ENCODE data around the gene ST7.

DNA sequence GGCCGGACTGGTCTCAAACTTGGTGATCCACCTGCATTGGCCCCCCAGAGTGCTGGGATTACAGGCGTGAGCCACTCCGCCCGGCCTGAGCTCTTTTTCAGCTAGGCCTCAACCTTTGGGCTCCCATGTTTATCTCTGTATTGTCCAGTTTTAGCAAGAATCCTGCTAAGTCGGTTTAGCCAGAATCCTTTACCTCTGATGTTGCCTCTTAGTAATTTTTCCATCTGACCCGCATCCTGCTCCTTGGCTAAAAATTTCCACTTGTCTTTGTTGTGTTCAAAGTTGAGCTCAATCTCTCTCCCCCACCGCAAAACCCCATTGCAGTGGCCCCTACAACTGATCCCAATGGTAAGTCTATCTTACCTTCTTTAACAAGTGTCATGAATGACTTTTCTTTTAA is 20.7 kb upstream of the ST7 start:
- TF ChIP-seq CEBPB (IDR thresholded peaks at IDR 0.05; ENCODE audit: low read depth, low read length) (no peak), ZNF274 (IDR thresholded peaks at IDR 0.05; ENCODE audit: borderline replicate concordance, extremely low read depth, low read length) (no peak), POLR2AphosphoS5 (IDR thresholded peaks at IDR 0.05; ENCODE audit: low read depth, low read length) (no peak), POLR2A (IDR thresholded peaks at IDR 0.05; ENCODE audit: control extremely low read depth in 1 of 2, low read depth in 2 of 2, low read length in 2 of 2) (no peak), MAFK (IDR thresholded peaks at IDR 0.05; ENCODE audit: low read depth, low read length) (no peak), CBX8 (IDR thresholded peaks at IDR 0.05; ENCODE audit: borderline replicate concordance, low read depth, low read length) (no peak), RNF2 (IDR thresholded peaks at IDR 0.05; ENCODE audit: borderline replicate concordance, low read depth, low read length, missing control alignments, poor library complexity, severe bottlenecking) (no peak), SUZ12 (IDR thresholded peaks at IDR 0.05; ENCODE audit: low read length) (no peak), GABPA (IDR thresholded peaks at IDR 0.05; ENCODE audit: borderline replicate concordance, insufficient read depth, low read length) (no peak)
- TF ChIP-seq, protein P1, sequence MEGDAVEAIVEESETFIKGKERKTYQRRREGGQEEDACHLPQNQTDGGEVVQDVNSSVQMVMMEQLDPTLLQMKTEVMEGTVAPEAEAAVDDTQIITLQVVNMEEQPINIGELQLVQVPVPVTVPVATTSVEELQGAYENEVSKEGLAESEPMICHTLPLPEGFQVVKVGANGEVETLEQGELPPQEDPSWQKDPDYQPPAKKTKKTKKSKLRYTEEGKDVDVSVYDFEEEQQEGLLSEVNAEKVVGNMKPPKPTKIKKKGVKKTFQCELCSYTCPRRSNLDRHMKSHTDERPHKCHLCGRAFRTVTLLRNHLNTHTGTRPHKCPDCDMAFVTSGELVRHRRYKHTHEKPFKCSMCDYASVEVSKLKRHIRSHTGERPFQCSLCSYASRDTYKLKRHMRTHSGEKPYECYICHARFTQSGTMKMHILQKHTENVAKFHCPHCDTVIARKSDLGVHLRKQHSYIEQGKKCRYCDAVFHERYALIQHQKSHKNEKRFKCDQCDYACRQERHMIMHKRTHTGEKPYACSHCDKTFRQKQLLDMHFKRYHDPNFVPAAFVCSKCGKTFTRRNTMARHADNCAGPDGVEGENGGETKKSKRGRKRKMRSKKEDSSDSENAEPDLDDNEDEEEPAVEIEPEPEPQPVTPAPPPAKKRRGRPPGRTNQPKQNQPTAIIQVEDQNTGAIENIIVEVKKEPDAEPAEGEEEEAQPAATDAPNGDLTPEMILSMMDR (IDR thresholded peaks at IDR 0.05; ENCODE audit: control extremely low read depth in 1 of 3, insufficient read depth in 1 of 3, low read depth in 1 of 3, low read length in 3 of 3): no peak

Data from H1 (cell line).